ENCODE results near the gene CGAS.
"Not testable (repeated sequence)": the region's sequence is repeated elsewhere in the genome, so short reads cannot be mapped to it uniquely, and the experiment has no call there.

The CGAS gene

DNA sequence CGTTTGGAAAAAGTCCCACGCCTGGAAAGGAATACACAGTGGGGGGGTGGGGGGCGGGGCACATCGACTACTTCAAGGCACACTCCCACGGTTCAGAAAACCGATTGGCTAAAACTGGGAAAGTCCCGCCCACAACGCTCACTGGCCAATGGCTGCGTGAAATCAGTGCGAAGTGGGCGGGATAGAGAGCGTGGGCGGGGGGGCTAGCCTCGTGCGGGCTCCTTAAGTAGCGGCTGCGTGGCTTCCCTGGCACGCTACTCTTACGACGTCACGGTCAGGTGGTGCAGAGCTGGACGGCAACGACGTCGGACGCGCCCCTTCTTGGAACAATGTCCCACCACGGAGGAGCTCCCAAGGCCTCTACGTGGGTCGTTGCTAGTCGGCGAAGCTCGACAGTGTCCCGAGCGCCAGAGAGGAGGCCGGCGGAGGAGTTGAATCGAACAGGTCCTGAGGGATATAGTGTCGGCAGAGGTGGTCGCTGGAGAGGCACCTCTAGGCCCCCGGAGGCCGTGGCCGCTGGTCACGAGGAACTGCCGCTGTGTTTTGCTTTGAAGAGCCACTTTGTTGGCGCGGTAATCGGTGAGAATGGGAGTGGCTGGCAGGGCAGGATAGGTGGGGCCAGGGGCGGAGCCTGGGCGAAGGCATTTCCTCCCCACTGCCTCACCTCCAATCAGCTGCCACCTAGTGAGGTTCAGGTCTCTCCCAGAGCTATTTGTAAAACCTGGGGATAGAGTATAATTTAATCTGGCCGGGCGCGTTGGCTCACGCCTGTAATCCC is 57.3 kb downstream of the CGAS start, which contains the start of gene DDX43:
Gene DDX43 (plus strand): TSS at position 252 of the 778 bp plus-strand sequence. CDS start 78 bp downstream, at position 330.
- DNase-seq: no peak

DNA sequence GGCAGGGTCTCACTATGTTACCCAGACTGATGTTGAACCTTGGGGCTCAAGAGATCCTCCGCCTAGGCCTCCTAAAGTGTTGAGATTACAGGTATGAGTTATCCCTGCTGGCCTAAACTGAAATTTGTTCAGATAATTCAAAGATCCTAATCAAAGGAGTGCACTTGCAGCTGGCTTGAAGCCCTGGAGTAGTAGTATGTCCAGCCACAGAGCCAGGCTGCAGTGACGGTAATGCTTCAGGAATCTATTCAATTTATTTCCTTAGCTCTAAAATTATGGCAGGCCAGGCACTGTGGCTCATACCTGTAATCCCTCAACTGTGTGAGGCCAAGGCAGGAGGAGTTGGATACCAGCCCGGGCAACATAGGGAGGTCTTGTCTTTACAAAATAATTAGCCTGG is 58.8 kb downstream of the CGAS start:
- no peak for DNase-seq

DNA sequence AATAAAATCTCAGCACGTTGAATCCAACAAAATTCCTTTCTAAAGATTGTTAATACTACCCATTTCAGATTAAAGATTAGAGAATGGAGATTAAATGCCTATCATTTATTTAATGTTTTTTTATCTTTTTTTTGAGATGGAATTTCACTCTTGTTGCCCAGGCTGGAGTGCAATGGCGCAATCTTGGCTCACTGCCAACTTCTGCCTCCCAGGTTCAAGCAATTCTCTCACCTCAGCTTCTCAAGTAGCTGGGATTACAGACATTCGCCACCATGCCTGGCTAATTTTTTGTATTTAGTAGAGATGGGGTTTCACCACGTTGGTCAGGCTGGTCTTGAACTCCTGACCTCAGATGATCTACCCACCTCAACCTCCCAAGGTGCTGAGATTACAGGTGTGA is 59.9 kb downstream of the CGAS start:
- DNase-seq: not testable (repeated sequence)

DNA sequence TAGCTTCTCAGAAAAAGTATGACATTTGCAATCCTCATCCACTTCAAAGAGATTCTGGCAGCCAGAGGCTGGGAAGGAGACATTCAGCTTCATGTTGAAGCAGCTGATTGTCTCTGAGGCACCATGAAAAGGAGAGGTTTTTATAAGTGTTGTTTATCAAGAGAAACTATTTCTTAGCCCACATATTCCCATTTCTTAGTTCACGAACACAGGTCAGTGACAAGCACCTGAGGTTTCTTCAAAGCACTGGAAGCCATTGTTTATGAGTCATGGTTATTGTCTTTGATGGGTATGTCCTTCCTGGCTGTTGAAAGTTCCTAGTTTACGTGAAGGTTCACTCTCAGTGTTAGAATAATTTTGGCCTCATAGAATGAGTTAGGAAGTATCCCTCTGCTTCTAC is 60.4 kb downstream of the CGAS start:
- DNase-seq: no peak

GRCh38 chr6:73389854-73390253 is 62.2 kb downstream of the CGAS start:
- no peak for DNase-seq

- DNase-seq: peak; percentile 45
Measured at GRCh38 chr6:73388800-73389512, 63.1 kb downstream of the CGAS start.

DNA sequence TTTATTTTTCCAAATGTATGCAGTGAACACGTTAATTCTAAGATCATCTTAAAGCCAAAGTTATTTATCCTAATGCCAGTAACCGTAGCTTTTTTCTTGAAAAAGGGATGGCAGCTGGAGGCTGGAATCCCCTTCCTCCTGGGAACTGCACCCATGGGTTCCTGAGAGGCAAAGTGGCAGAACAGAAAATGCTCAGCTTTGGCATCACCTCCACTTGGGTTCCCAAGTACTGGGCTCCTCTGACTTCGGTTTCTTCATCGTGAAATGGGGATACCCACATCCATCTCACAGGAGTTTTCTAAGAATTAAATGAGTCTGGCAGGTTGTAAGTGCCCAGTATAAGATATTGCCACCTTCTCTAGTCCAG is 63.7 kb downstream of the CGAS start:
- no peak for DNase-seq

DNA sequence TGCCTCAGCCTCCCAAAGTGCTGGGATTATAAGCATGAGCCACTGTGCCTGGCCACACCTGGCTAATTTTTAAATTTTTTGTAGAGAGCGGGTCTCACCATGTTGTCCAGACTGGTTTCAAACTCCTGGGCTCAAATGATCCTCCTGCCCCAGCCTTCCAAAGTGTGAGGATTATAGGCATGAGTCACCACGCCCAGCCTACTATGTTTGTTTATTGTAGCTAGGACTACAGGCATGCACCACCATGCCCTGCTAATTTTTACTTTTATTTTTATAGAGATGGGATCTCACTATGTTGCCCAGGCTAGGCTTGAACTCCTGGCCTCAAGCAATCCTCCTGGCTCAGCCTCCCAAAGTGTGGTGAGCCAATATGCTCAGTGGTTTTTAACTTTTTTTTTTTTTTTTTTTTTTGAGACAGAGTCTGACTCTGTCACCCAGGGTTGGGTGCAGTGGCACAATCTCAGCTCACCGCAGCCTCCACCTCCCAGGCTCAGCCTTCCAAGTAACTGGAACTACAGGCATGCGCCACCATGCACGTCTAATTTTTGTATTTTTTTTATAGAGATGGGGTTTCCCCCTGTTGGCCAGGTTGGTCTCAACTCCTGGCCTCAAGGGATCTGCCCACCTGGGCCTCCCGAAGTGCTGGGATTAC is 69.5 kb downstream of the CGAS start:
- peak; percentile 29 for DNase-seq

DNA sequence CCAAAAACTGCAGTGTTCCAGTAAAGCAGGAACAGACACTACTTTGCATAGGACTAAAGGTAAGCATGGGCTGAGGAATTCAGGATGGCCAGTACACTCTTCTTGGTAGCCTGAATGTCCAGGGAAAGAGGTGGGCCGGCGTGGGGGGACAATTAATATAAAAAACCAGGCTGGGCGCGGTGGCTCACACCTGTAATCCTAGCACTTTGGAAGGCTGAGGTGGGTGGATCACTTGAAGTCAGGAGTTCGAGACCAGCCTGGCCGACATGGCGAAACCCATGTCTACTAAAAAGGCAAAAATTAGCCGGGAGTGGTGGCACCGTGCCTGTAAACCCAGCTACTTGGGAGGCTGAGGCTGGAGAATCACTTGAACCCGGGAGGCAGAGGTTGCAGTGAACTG is 70.6 kb downstream of the CGAS start:
- not testable (repeated sequence) for DNase-seq

DNA sequence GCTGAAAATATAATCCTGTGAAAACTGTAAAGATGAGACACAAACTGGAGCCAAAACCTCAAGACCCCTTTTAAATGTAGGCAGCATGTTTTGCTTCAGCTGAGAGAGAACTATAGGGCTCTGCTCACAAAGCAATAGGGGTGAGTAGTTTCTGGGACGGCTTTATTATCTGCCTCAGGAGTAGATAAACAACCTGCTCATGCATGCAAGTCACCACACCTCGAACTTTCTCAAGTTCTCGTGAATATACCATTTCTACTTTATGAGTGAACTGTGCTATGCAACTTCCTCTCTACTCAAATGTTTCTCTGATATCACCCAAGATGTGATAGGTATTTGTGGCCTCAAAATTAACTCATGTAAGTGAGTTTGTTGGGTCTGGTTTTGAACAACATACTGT is 74.9 kb downstream of the CGAS start:
- no peak for DNase-seq

- no peak for DNase-seq
Measured at GRCh38 chr6:73375216-73375615, 76.9 kb downstream of the CGAS start.

Measured in HCEC 1CT (cell line).